Natural killer cell (primary cell): Measurements from ENCODE around the gene OSBP2. TPM values are rescaled to one million over a fixed set of nuclear protein-coding genes. Genes with fewer than 3 reads are reported as not detected.

ENCODE experiments used
- ATAC-seq, 3 donors: fragments of 150-1000 bp in 2 of 3; fragments of 200-7000 bp in 1 of 3; cut with Tn5 transposase; 1 replicate in 1 of 3; 2 replicates in 2 of 3; pipeline ENCODE4 v1.10.0; 2021; ENCODE audit warnings: mild to moderate bottlenecking in 2 of 3, moderate library complexity in 2 of 3
- DNase-seq, 2 donors: peaks; one replicate each; pipeline versions ENCODE4 v3.0.0 to v3.0.0-alpha.2; 2013 to 2021; ENCODE audit warnings: mixed read lengths in 1 of 2
- H3K27ac ChIP-seq: one replicate; pipeline ENCODE4 v1.5.1; 2013; ENCODE audit warnings: mild to moderate bottlenecking, low read length
- H3K27me3 ChIP-seq: one replicate; pipeline ENCODE4 v1.6.1; 2013; ENCODE audit warnings: low read length; ENCODE audit not compliant: control insufficient read depth, insufficient read depth
- H3K36me3 ChIP-seq: one replicate; pipeline ENCODE4 v1.6.1; 2013; ENCODE audit warnings: low read length; ENCODE audit not compliant: control insufficient read depth, insufficient read depth
- H3K4me1 ChIP-seq: one replicate; pipeline ENCODE4 v1.6.1; 2013; ENCODE audit warnings: low read length; ENCODE audit not compliant: control insufficient read depth, insufficient read depth
- H3K4me3 ChIP-seq: one replicate; pipeline ENCODE4 v1.5.1; 2013; ENCODE audit warnings: low read length
- H3K9me3 ChIP-seq: one replicate; pipeline ENCODE4 v1.6.1; 2013; ENCODE audit warnings: low read length; ENCODE audit not compliant: control insufficient read depth, insufficient read depth
- H3K27ac Mint-ChIP-seq, 2 donors: one replicate each; pipeline ENCODE4 v1.8.0; 2022; ENCODE audit warnings: mild to moderate bottlenecking in 2 of 2, mixed read lengths in 2 of 2, moderate library complexity in 1 of 2
- H3K27me3 Mint-ChIP-seq, 2 donors: one replicate each; pipeline ENCODE4 v1.8.0; 2022; ENCODE audit warnings: low read depth in 2 of 2, mixed read lengths in 2 of 2
- H3K36me3 Mint-ChIP-seq: one replicate; pipeline ENCODE4 v1.8.0; 2022; ENCODE audit warnings: mixed read lengths
- H3K4me1 Mint-ChIP-seq, 2 donors: one replicate each; pipeline ENCODE4 v1.8.0; 2022; ENCODE audit warnings: mixed read lengths in 2 of 2
- H3K4me3 Mint-ChIP-seq: one replicate; pipeline ENCODE4 v1.8.0; 2022; ENCODE audit warnings: mild to moderate bottlenecking, moderate library complexity, mixed read lengths
- H3K9me3 Mint-ChIP-seq, 2 donors: one replicate each; pipeline ENCODE4 v1.8.0; 2022; ENCODE audit warnings: mixed read lengths in 2 of 2
- CTCF ChIP-seq: fragments of 200-600 bp; IDR thresholded peaks from one replicate; pipeline ENCODE4 v1.8.0; 2022; ENCODE audit warnings: antibody characterized with exemption
- WGBS: methylation state at CpG from one replicate; pipeline ENCODE4 v1.1.7; 2013; ENCODE audit warnings: missing lambda C conversion rate; ENCODE audit not compliant: insufficient coverage; 5-methylcytosine and 5-hydroxymethylcytosine counted together
- intact Hi-C: fragments of 100-400 bp; cut with micrococcal nuclease; formaldehyde crosslinking; loops from one replicate; pipeline ENCODE4 v1.14.2; 2022
- total RNA-seq, 4 donors: library from RNA; stranded (reverse); fragments of 120-200 nt in 1 of 4; gene quantifications; one replicate each; pipeline versions ENCODE4 v1.2.3 to v1.2.4, GENCODE V29; 2013 to 2022

Gene OSBP2
- total RNA-seq, 3 donors from 2014 or later (not counting 1 experiment from before 2014, with no cell fraction given) = 0.65 to 1.2 (median 0.79) TPM

- no peak for TF ChIP-seq CTCF
- H3K27ac Mint-ChIP-seq = no peak overlapping the region
Measured at GRCh38 chr22:30868663-30869385, 174.2 kb downstream of the OSBP2 start.

GRCh38 chr22:30869667-30870395, 175.2 kb downstream of the OSBP2 start:
- no peaks in the 10 kb centered on the region for H3K9me3 ChIP-seq

More at GRCh38 chr22:30868663-30869385, 174.2 kb downstream of the OSBP2 start:
- Histone ChIP-seq H3K27ac (no peak overlapping the region), H3K9me3 (no peaks in the 10 kb centered on the region), H3K36me3 (no peaks in the 10 kb centered on the region), H3K4me3 (no peak overlapping the region), H3K27me3 (no peaks in the 10 kb centered on the region), H3K4me1 (no peaks in the 10 kb centered on the region)
- H3K36me3 Mint-ChIP-seq = no peaks in the 10 kb centered on the region
- no peaks in the 10 kb centered on the region for H3K27me3 Mint-ChIP-seq
- DNase-seq (no peak), ATAC-seq (no peak)
- no peak overlapping the region for H3K4me3 Mint-ChIP-seq
- H3K4me1 Mint-ChIP-seq = peaks cover 0 to 8% of the 10 kb centered on the region in 2 donors
- intact Hi-C loops = no loop called here
- H3K9me3 Mint-ChIP-seq = no peaks in the 10 kb centered on the region
- WGBS = 36% methylated on average over 12 of the region's 12 CpGs

GRCh38 chr22:30870451-30871345, 176.0 kb downstream of the OSBP2 start:
- Histone ChIP-seq H3K4me1 (no peaks in the 10 kb centered on the region), H3K9me3 (no peaks in the 10 kb centered on the region), H3K27ac (no peak overlapping the region), H3K4me3 (no peak overlapping the region), H3K27me3 (no peaks in the 10 kb centered on the region), H3K36me3 (no peaks in the 10 kb centered on the region)
- Mint-ChIP-seq H3K9me3 (no peaks in the 10 kb centered on the region), H3K36me3 (no peaks in the 10 kb centered on the region), H3K27me3 (no peaks in the 10 kb centered on the region), H3K4me1 (peaks cover 0 to 8% of the 10 kb centered on the region in 2 donors), H3K27ac (no peak overlapping the region), H3K4me3 (no peak overlapping the region)
- WGBS = 93% methylated on average over 36 of the region's 36 CpGs
- intact Hi-C loops = no loop called here
- no peak for ATAC-seq
- no peak for TF ChIP-seq CTCF
- no peak for DNase-seq

More at GRCh38 chr22:30869667-30870395, 175.2 kb downstream of the OSBP2 start:
- ATAC-seq (no peak), DNase-seq (no peak)
- Mint-ChIP-seq H3K9me3 (no peaks in the 10 kb centered on the region), H3K4me1 (peaks cover 0 to 8% of the 10 kb centered on the region in 2 donors), H3K27ac (no peak overlapping the region), H3K27me3 (no peaks in the 10 kb centered on the region), H3K4me3 (no peak overlapping the region), H3K36me3 (no peaks in the 10 kb centered on the region)
- no peak for TF ChIP-seq CTCF
- H3K4me3 ChIP-seq = no peak overlapping the region
- H3K27ac ChIP-seq = no peak overlapping the region
- H3K4me1 ChIP-seq = no peaks in the 10 kb centered on the region
- no peaks in the 10 kb centered on the region for H3K27me3 ChIP-seq
- H3K36me3 ChIP-seq = no peaks in the 10 kb centered on the region
- intact Hi-C loops = no loop called here
- WGBS = 88% methylated on average over 15 of the region's 15 CpGs
